PFSK-1 (cell line): ENCODE measurements around the gene EPAS1.

Experiments used
- POLR2AphosphoS5 ChIP-seq: IDR thresholded peaks from 2 replicates; pipeline ENCODE4 v1.6.1; 2012; ENCODE audit warnings: low read depth, mild to moderate bottlenecking, control low read depth, low read length, moderate library complexity
- TAF1 ChIP-seq: IDR thresholded peaks from 2 replicates; pipeline ENCODE4 v1.6.1; 2012; ENCODE audit warnings: low read length, control low read depth, borderline replicate concordance; ENCODE audit not compliant: insufficient read depth

GRCh38 chr2:46311651-46312223 is 14.5 kb downstream of the EPAS1 start:
- no peak for TF ChIP-seq POLR2AphosphoS5
- no peak for TF ChIP-seq TAF1
